ENCODE measurements around the gene C3. TPM values are rescaled to one million over a fixed set of nuclear protein-coding genes. Genes with fewer than 3 reads are reported as not detected.

The C3 gene
- total RNA-seq (0.11 and 0.39 TPM in 2 replicates), polyA plus RNA-seq (1.6 TPM in 1 of 2 replicates, not detected in the other)

DNA sequence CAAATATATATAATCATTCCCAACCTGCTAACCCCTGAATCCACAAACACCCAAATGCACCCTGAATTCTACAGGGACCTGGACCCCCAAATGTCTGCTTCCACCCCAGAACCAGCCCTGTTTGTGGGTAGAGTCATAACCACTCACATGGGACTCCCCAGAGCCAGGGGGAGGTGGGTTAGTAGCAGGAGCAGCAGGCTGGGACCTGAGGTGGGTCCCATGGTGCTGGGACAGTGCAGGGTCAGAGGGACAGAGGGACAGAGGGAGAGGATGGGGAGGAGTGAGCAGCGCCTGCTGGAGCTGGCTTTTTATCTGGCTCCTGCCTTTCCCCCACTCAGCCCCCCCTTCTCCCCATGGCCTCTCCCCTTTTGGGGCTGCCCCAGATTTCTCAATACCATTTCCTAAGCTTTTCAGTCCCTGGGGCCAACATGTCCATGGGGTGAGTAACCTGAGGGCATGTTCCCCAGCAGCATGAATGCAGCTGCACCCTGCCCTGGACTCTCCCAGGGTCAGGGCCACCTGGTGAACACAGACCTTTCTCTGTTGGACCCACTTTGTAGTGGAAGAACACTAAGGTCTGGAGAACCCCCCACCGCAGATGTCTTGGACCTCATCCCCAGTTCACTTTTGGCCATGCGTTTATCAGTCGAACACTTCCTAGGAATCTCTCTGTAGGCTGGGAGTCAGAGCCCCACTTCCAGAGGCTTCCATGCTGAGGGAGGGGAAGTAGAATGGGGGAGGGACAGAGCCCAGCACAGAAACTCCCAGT is at the start of gene C3:
Gene C3 (minus strand): TSS at position 282 of the 769 bp plus-strand sequence. CDS start 61 bp downstream, at position 221.
- peak in 1 of 2 donors; percentile 96 for DNase-seq (ENCODE audit: low read depth in 1 of 2, low spot score in 1 of 2)
- no peak within 1 kb of the TSS for H3K27ac ChIP-seq
- H3K9me3 ChIP-seq (ENCODE audit: low read depth), result no peaks in the 10 kb centered on the region
- no peaks in the 10 kb centered on the region for H3K27me3 ChIP-seq
- no peak within 1 kb of the TSS for H3K4me3 ChIP-seq
- H3K36me3 ChIP-seq, result no peaks in the 10 kb centered on the region
- TF ChIP-seq, protein P1, sequence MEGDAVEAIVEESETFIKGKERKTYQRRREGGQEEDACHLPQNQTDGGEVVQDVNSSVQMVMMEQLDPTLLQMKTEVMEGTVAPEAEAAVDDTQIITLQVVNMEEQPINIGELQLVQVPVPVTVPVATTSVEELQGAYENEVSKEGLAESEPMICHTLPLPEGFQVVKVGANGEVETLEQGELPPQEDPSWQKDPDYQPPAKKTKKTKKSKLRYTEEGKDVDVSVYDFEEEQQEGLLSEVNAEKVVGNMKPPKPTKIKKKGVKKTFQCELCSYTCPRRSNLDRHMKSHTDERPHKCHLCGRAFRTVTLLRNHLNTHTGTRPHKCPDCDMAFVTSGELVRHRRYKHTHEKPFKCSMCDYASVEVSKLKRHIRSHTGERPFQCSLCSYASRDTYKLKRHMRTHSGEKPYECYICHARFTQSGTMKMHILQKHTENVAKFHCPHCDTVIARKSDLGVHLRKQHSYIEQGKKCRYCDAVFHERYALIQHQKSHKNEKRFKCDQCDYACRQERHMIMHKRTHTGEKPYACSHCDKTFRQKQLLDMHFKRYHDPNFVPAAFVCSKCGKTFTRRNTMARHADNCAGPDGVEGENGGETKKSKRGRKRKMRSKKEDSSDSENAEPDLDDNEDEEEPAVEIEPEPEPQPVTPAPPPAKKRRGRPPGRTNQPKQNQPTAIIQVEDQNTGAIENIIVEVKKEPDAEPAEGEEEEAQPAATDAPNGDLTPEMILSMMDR (IDR thresholded peaks at IDR 0.05; ENCODE audit: low read depth, low read length), result no peak
- no peaks in the 10 kb centered on the region for H3K4me1 ChIP-seq (ENCODE audit: low read depth)

DNA sequence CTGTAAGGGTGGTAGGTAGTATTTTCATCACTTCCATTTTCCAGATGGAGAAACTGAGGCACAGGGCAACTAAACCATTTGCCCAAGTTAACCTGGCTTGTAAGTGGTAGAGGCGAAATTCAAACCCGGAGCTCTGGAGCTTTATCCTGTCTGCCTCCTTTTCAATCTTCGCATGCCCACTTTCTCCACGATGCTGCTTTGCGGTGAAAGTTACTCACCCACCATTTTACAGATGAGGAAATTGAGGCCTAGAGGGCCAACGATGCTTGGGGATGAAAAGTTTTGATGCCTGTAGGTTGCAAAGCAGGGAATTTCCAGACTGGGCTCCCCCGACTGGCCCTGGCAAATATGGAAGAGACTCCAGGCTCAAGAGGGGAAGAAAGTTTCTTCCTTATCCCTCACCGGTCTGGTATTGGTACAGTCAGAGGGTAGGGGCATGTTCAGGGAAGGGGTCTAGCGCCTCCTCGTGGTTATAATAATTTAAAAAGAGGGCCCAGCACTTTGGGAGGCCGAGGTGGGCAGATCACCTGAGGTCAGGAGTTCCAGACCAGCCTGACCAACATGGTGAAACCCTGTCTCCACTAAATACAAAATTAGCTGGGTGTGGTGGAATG is 48.7 kb upstream of the C3 start:
- Histone ChIP-seq H3K27ac (no peak overlapping the region), H3K9me3 (ENCODE audit: low read depth) (no peaks in the 10 kb centered on the region), H3K36me3 (no peaks in the 10 kb centered on the region), H3K4me1 (ENCODE audit: low read depth) (no peaks in the 10 kb centered on the region), H3K27me3 (peaks cover 15% of the 10 kb centered on the region), H3K4me3 (no peak overlapping the region)
- peak; percentile 28 to 44 for DNase-seq (ENCODE audit: low read depth in 1 of 2, low spot score in 1 of 2)
- TF ChIP-seq, protein P1 (IDR thresholded peaks at IDR 0.05; ENCODE audit: low read depth, low read length), result peak; percentile 37

DNA sequence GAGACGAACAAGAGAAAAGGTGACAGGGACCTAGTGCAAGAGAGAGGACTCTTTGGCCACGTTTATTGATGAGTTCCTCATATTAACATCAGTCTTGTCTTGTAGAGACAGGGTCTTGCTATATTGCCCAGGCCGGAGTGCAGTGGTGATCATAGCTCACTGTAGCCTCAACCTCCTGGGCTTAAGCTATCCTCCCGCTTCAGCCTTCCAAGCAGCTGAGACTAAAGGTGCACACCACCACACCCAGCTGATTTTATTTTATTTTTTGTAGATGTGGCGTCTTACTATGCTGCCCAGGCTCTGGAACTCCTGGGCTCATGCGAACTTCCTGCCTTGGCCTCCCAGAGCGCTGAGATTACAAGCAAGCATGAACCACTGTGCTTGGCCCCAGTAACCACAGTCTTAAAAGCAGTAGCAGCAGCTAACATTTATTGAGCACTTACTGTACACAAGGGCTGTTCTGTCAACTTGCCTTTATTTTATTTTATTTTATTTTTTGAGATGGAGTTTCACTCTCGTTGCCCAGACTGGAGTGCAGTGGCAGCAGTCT is 47.9 kb upstream of the C3 start:
- Histone ChIP-seq H3K27ac (no peak overlapping the region), H3K36me3 (no peaks in the 10 kb centered on the region), H3K27me3 (peaks cover 15% of the 10 kb centered on the region), H3K4me3 (no peak overlapping the region), H3K9me3 (ENCODE audit: low read depth) (no peaks in the 10 kb centered on the region), H3K4me1 (ENCODE audit: low read depth) (no peaks in the 10 kb centered on the region)
- TF ChIP-seq, protein P1 (IDR thresholded peaks at IDR 0.05; ENCODE audit: low read depth, low read length), result no peak
- no peak for DNase-seq (ENCODE audit: low read depth in 1 of 2, low spot score in 1 of 2)

DNA sequence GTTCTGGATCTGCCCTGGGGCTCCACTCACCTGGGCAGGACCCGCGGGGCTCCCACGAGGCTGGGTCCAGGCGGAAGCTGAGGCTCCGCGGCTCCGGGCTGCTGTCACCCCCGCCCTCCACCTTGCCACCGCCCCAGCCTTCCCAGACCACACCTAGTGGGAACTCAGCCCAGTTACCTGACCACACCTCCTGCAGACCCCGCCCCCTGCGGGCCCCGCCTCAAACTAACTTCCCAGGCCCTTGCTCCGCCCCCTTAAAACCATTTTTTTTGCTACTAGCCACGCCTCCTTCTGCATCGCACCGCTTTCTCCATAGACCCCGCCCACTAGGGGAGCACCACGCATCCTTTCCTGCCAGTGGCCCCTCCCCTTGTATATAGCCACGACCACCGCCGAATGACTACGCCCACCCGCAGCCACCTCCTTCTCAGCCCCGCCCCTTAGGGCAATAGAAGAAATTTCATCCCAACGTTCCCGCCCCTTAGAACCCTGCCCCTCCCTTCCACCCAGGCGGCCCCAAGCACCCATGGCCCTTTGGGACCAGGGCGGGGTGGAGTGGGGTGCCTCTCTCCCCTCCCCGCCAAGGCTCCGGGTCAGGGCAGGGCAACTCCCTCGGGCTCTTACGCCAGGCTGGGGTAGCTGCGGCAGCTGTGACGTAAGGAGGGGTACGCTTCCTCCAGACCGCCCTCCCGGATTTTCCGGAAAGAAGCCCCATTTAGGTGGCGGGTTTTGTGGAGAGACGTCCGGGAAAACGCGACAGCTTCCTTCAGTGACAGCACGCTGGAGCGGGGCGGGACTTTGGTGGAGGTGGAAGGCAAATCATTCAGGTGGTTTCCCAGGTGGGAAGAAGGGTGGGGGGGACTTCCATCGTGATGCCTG is 47.1 kb upstream of the C3 start, which contains the start of gene SH2D3A:
Gene SH2D3A (minus strand): TSS at position 79 of the 879 bp plus-strand sequence. CDS start 3,687 bp downstream, outside the sequence.
- DNase-seq (ENCODE audit: low read depth in 1 of 2, low spot score in 1 of 2), result peak; percentile 56 to 79
- Histone ChIP-seq H3K4me1 (ENCODE audit: low read depth) (no peaks in the 10 kb centered on the region), H3K9me3 (ENCODE audit: low read depth) (no peaks in the 10 kb centered on the region), H3K36me3 (no peaks in the 10 kb centered on the region), H3K27me3 (peaks cover 15% of the 10 kb centered on the region), H3K27ac (no peak within 1 kb of the TSS), H3K4me3 (peak within 1 kb of the TSS; percentile 34)
- TF ChIP-seq, protein P1 (IDR thresholded peaks at IDR 0.05; ENCODE audit: low read depth, low read length), result no peak

DNA sequence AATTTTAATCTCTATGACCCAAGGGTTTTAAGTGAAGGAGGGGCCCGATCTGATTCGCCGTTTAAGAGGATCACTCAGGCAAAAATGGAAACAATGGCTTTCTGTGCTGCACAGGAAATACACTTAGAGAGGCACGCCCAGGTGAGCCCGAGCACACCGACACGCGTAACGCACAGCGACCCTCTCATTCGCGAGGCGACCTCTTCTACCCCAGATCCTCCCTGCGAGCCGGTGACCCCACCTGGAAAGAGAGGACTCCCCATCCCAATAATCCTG is 46.6 kb upstream of the C3 start:
- Histone ChIP-seq H3K4me3 (peak overlapping the region; percentile 34), H3K4me1 (ENCODE audit: low read depth) (no peaks in the 10 kb centered on the region), H3K36me3 (no peaks in the 10 kb centered on the region), H3K9me3 (ENCODE audit: low read depth) (no peaks in the 10 kb centered on the region), H3K27me3 (peaks cover 15% of the 10 kb centered on the region), H3K27ac (no peak overlapping the region)
- DNase-seq (ENCODE audit: low read depth in 1 of 2, low spot score in 1 of 2), result no peak
- TF ChIP-seq, protein P1 (IDR thresholded peaks at IDR 0.05; ENCODE audit: low read depth, low read length), result no peak

Measured in cardiac muscle cell (in vitro differentiated cells and primary cell).